Activated CD4-positive, alpha-beta T cell treated with anti-CD3 and anti-CD28 coated beads, Interleukin-2, amount 10 ng/mL, durations not matched to agents 7 days and 5 days (primary cell): ENCODE data around the gene DDX10. TPM values are rescaled to one million over a fixed set of nuclear protein-coding genes. Genes with fewer than 3 reads are reported as not detected.
"Not testable (repeated sequence)": the region's sequence is repeated elsewhere in the genome, so short reads cannot be mapped to it uniquely, and the experiment has no call there.

ENCODE experiments used
- CTCF ChIA-PET: fragments of 350-600 bp; sonication (Branson Sonifier 250); formaldehyde crosslinking; loops from one replicate; lab custom pipeline; 2021; ENCODE audit warnings: antibody characterized with exemption; lab: Charles Lee
- POLR2A ChIA-PET: fragments of 350-600 bp; sonication (Branson Sonifier 250); formaldehyde crosslinking; loops from one replicate; lab custom pipeline; 2021; ENCODE audit warnings: antibody characterized with exemption; lab: Charles Lee
- DNase-seq: peaks from one replicate; pipeline ENCODE4 v3.0.0-alpha.2; 2020
- H3K27ac Mint-ChIP-seq: one replicate; pipeline ENCODE4 v1.8.0; 2021; ENCODE audit warnings: mild to moderate bottlenecking, moderate library complexity, mixed read lengths
- H3K27me3 Mint-ChIP-seq: one replicate; pipeline ENCODE4 v1.8.0; 2021; ENCODE audit warnings: mixed read lengths
- H3K36me3 Mint-ChIP-seq: one replicate; pipeline ENCODE4 v1.8.0; 2021; ENCODE audit warnings: low read depth, mixed read lengths
- H3K4me1 Mint-ChIP-seq: one replicate; pipeline ENCODE4 v1.8.0; 2021; ENCODE audit warnings: mixed read lengths
- H3K4me3 Mint-ChIP-seq: one replicate; pipeline ENCODE4 v1.8.0; 2021; ENCODE audit warnings: mild to moderate bottlenecking, moderate library complexity, mixed read lengths
- H3K9me3 Mint-ChIP-seq: one replicate; pipeline ENCODE4 v1.8.0; 2021; ENCODE audit warnings: mixed read lengths
- total RNA-seq, 2 experiments: library from RNA; stranded (reverse); gene quantifications; one replicate each; pipeline ENCODE4 v1.2.3, GENCODE V29; 2021

Gene DDX10
- total RNA-seq, 2 experiments from 2014 or later: 27.4 to 28.0 TPM

- H3K9me3 Mint-ChIP-seq: no peaks in the 10 kb centered on the region
- POLR2A ChIA-PET: no interaction called here
- H3K4me3 Mint-ChIP-seq: no peak overlapping the region
- DNase-seq: no peak
- no peaks in the 10 kb centered on the region for H3K36me3 Mint-ChIP-seq
- H3K27me3 Mint-ChIP-seq: peaks cover 22% of the 10 kb centered on the region
- CTCF ChIA-PET: interaction anchor here (1.1 kb wide), 1 partner anchor 627 kb away, joined by 3 read pairs; the partner anchor contains the start of gene CUL5
- H3K4me1 Mint-ChIP-seq: no peaks in the 10 kb centered on the region
- H3K27ac Mint-ChIP-seq: no peak overlapping the region
These were observed 28.6 kb upstream of the DDX10 start for GRCh38 chr11:108636222-108636621.

- Mint-ChIP-seq H3K4me3 (no peak overlapping the region), H3K9me3 (no peaks in the 10 kb centered on the region), H3K36me3 (no peaks in the 10 kb centered on the region), H3K27ac (no peak overlapping the region), H3K4me1 (no peaks in the 10 kb centered on the region), H3K27me3 (peaks cover 15% of the 10 kb centered on the region)
- no peak for DNase-seq
- POLR2A ChIA-PET: no interaction called here
- CTCF ChIA-PET: interaction anchor here (1.0 kb wide), 1 partner anchor 14 kb away, joined by 3 read pairs; no protein-coding TSS in a partner anchor
These were observed 25.7 kb upstream of the DDX10 start for GRCh38 chr11:108639146-108639545.

- H3K27ac Mint-ChIP-seq, POLR2A ChIA-PET, H3K36me3 Mint-ChIP-seq, H3K27me3 Mint-ChIP-seq, H3K9me3 Mint-ChIP-seq, H3K4me3 Mint-ChIP-seq, DNase-seq, H3K4me1 Mint-ChIP-seq: not testable (repeated sequence)
- CTCF ChIA-PET: interaction anchor here (1.1 kb wide), 1 partner anchor 11 kb away, joined by 4 read pairs; no protein-coding TSS in a partner anchor
These were observed 23.1 kb upstream of the DDX10 start for GRCh38 chr11:108641752-108642151.

GRCh38 chr11:108643974-108644373 lies 20.9 kb upstream of the DDX10 start:
- Mint-ChIP-seq H3K36me3 (no peaks in the 10 kb centered on the region), H3K27ac (no peak overlapping the region), H3K27me3 (peaks cover 2% of the 10 kb centered on the region), H3K4me1 (no peaks in the 10 kb centered on the region), H3K9me3 (no peaks in the 10 kb centered on the region), H3K4me3 (no peak overlapping the region)
- CTCF ChIA-PET: interaction anchor here (0.9 kb wide), 1 partner anchor 525 kb away, joined by 3 read pairs; no protein-coding TSS in a partner anchor
- POLR2A ChIA-PET: no interaction called here
- no peak for DNase-seq

DNA sequence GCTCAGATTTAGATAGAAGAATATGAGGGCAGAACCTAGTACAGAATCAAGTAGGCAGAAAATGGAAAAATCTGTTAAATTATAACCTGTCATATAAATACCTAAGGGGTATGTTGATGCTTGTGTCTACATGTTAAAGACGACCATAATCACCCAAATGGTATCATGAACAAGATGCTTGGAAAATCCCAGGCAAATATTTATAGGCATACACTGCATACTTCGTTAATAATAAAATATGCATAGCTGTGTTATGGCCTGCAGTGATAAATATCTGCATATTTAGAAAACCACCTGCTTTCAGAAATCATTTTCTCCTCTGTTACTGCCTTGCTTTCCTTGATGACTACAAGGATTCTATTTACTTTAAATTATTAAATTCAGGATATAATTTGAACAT lies 18.9 kb upstream of the DDX10 start:
- H3K27ac Mint-ChIP-seq: no peak overlapping the region
- CTCF ChIA-PET: interaction anchor here (0.8 to 1.3 kb wide), 2 partner anchors 21 to 637 kb away, joined by 3 read pairs; partner anchors contain the start of gene CUL5
- H3K36me3 Mint-ChIP-seq: no peaks in the 10 kb centered on the region
- H3K27me3 Mint-ChIP-seq: peaks cover 2% of the 10 kb centered on the region
- H3K4me1 Mint-ChIP-seq: no peaks in the 10 kb centered on the region
- POLR2A ChIA-PET: no interaction called here
- no peak for DNase-seq
- no peaks in the 10 kb centered on the region for H3K9me3 Mint-ChIP-seq
- no peak overlapping the region for H3K4me3 Mint-ChIP-seq

DNA sequence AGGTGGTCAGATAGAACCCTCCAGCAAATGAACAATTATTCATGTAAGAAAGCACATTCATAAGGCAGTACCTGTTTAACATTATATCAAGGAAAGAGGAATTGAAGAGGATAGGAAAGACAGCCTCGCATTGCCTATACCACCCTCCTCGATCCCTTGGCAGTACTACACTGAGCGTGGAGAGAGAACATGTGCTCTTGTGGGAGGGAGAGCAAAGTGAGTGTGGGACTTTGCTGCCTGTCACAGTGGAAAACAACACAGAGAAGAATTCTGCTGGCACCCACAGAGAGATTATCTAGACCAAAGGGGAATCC lies 17.5 kb upstream of the DDX10 start:
- H3K4me1 Mint-ChIP-seq: no peaks in the 10 kb centered on the region
- no peak overlapping the region for H3K27ac Mint-ChIP-seq
- no peaks in the 10 kb centered on the region for H3K9me3 Mint-ChIP-seq
- DNase-seq: no peak
- ChIA-PET POLR2A (interaction anchor here (0.6 kb wide), 1 partner anchor 487 kb away, joined by 6 read pairs; no protein-coding TSS in a partner anchor), CTCF (interaction anchor here (0.6 to 1.5 kb wide), 4 partner anchors 206 to 638 kb away, joined by 3 to 6 read pairs (median 4); partner anchors contain the start of genes ATM, CUL5 and NPAT)
- H3K36me3 Mint-ChIP-seq: no peaks in the 10 kb centered on the region
- peaks cover 4% of the 10 kb centered on the region for H3K27me3 Mint-ChIP-seq
- no peak overlapping the region for H3K4me3 Mint-ChIP-seq

- Mint-ChIP-seq H3K4me3 (no peak overlapping the region), H3K4me1 (no peaks in the 10 kb centered on the region), H3K36me3 (no peaks in the 10 kb centered on the region), H3K9me3 (no peaks in the 10 kb centered on the region), H3K27me3 (peaks cover 4% of the 10 kb centered on the region), H3K27ac (peak overlapping the region; percentile 41)
- peak; percentile 70 for DNase-seq
- ChIA-PET CTCF (interaction anchor here (0.6 to 1.5 kb wide), 4 partner anchors 206 to 639 kb away, joined by 3 to 6 read pairs (median 4); partner anchors contain the start of genes ATM, CUL5 and NPAT), POLR2A (interaction anchor here (0.6 kb wide), 1 partner anchor 488 kb away, joined by 6 read pairs; no protein-coding TSS in a partner anchor)
These were observed 17.0 kb upstream of the DDX10 start for GRCh38 chr11:108647701-108648527.

DNA sequence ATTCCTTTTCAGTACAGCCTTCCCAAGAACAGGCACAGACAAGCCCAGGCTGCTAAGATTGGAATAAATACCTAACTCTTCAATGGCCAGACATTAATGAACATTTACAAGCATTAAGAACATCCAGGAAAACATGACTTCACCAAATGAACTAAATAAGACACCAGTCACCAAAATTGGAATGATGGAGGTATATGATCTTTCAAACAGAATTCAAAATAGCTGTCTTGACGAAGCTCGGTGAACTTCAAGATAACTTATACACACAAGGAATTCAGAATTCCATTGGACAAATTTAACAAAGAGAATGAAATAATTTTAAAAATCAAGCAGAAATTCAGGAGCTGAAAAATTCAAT lies 16.4 kb upstream of the DDX10 start:
- ChIA-PET POLR2A (no interaction called here), CTCF (interaction anchor here (0.5 to 1.3 kb wide), 4 partner anchors 327 to 797 kb away, joined by 3 to 6 read pairs (median 3); partner anchors contain the start of gene CUL5)
- Mint-ChIP-seq H3K27me3 (peaks cover 4% of the 10 kb centered on the region), H3K9me3 (no peaks in the 10 kb centered on the region), H3K36me3 (no peaks in the 10 kb centered on the region), H3K4me1 (no peaks in the 10 kb centered on the region), H3K4me3 (no peak overlapping the region), H3K27ac (no peak overlapping the region)
- no peak for DNase-seq

GRCh38 chr11:108654100-108654499 lies 10.8 kb upstream of the DDX10 start:
- H3K4me1 Mint-ChIP-seq, H3K36me3 Mint-ChIP-seq, H3K27ac Mint-ChIP-seq, DNase-seq, POLR2A ChIA-PET, H3K9me3 Mint-ChIP-seq, H3K4me3 Mint-ChIP-seq: not testable (repeated sequence)
- peaks cover 15% of the 10 kb centered on the region for H3K27me3 Mint-ChIP-seq
- CTCF ChIA-PET: interaction anchor here (0.6 to 1.0 kb wide), 2 partner anchors 12 to 643 kb away, joined by 3 read pairs; no protein-coding TSS in a partner anchor

- no peaks in the 10 kb centered on the region for H3K9me3 Mint-ChIP-seq
- H3K4me3 Mint-ChIP-seq: no peak overlapping the region
- ChIA-PET POLR2A (no interaction called here), CTCF (no interaction called here)
- no peak overlapping the region for H3K27ac Mint-ChIP-seq
- DNase-seq: peak; percentile 28
- H3K27me3 Mint-ChIP-seq: peaks cover 13% of the 10 kb centered on the region
- H3K4me1 Mint-ChIP-seq: no peaks in the 10 kb centered on the region
- H3K36me3 Mint-ChIP-seq: no peaks in the 10 kb centered on the region
These were observed 9.8 kb upstream of the DDX10 start for GRCh38 chr11:108654994-108655631.

DNA sequence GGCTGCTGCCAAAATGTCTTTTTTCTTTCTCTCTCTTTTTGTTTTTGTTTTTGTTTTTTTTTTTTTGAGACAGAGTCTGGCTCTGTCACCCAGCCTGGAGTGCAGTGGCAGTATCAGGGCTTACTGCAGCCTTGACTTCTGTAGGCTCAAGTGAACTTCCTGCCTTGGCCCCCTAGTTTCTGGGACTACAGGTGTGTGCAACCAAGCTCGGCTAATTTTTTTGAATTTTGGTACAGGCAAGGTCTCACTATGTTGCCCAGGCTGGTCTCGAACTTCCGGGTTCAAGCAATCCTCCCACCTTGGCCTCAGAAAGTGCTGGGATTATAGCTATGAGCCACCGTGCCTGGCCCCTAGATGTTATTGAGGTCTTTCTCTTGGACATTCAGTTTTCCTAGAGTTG lies 2.2 kb upstream of the DDX10 start:
- no peak for DNase-seq
- ChIA-PET CTCF (interaction anchor here (2.2 kb wide), 1 partner anchor 542 kb away, joined by 7 read pairs; the partner anchor contains the start of gene ACAT1), POLR2A (no interaction called here)
- Mint-ChIP-seq H3K36me3 (peaks cover 4% of the 10 kb centered on the region), H3K27ac (no peak overlapping the region), H3K27me3 (peaks cover 7% of the 10 kb centered on the region), H3K4me1 (peaks cover 30% of the 10 kb centered on the region), H3K9me3 (no peaks in the 10 kb centered on the region), H3K4me3 (no peak overlapping the region)

- Mint-ChIP-seq H3K9me3 (no peaks in the 10 kb centered on the region), H3K27me3 (peaks cover 4% of the 10 kb centered on the region), H3K4me3 (no peak overlapping the region), H3K36me3 (peaks cover 4% of the 10 kb centered on the region), H3K27ac (no peak overlapping the region), H3K4me1 (peaks cover 33% of the 10 kb centered on the region)
- CTCF ChIA-PET: interaction anchor here (2.2 kb wide), 1 partner anchor 543 kb away, joined by 7 read pairs; the partner anchor contains the start of gene ACAT1
- POLR2A ChIA-PET: no interaction called here
- no peak for DNase-seq
These were observed 1.6 kb upstream of the DDX10 start for GRCh38 chr11:108663154-108663877.
